Tibial nerve (tissue), 4 donors: ENCODE measurements around the gene USP16. TPM values are rescaled to one million over a fixed set of nuclear protein-coding genes. Genes with fewer than 3 reads are reported as not detected.

ENCODE experiments used
- DNase-seq, 2 donors: peaks; one replicate each; pipeline ENCODE4 v3.0.0-alpha.2; 2019; ENCODE audit warnings: low spot score in 2 of 2
- H3K27ac ChIP-seq, 4 donors: fragments of 200-600 bp; sonication (generic) in 3 of 4; one replicate each; pipeline ENCODE4 v1.5.1; 2017 to 2019; ENCODE audit warnings: mild to moderate bottlenecking in 1 of 4
- H3K27me3 ChIP-seq, 2 donors: fragments of 200-600 bp; sonication (generic) in 1 of 2; one replicate each; pipeline versions ENCODE4 v1.5.1 to v1.6.0; 2017 to 2019
- H3K36me3 ChIP-seq, 3 donors: fragments of 200-600 bp; sonication (generic); one replicate each; pipeline ENCODE4 v1.5.1; 2018 to 2019
- H3K4me1 ChIP-seq, 4 donors: fragments of 200-600 bp; sonication (generic) in 3 of 4; one replicate each; pipeline ENCODE4 v1.5.1; 2017 to 2019
- H3K4me3 ChIP-seq, 4 donors: fragments of 200-600 bp; sonication (generic) in 3 of 4; one replicate each; pipeline ENCODE4 v1.5.1; 2017 to 2019; ENCODE audit warnings: mild to moderate bottlenecking in 1 of 4, moderate library complexity in 1 of 4
- H3K9me3 ChIP-seq, 4 donors: fragments of 200-600 bp; sonication (generic) in 3 of 4; one replicate each; pipeline ENCODE4 v1.5.1; 2017 to 2019
- EP300 ChIP-seq, 2 donors: sonication (generic); formaldehyde crosslinking; IDR thresholded peaks; one replicate each; pipeline ENCODE4 v1.6.1; 2017; ENCODE audit warnings: antibody characterized with exemption in 2 of 2, mild to moderate bottlenecking in 1 of 2
- POLR2A ChIP-seq, 2 donors: fragments of 450-650 bp; IDR thresholded peaks; one replicate each; pipeline ENCODE4 v1.6.1; 2017; ENCODE audit warnings: antibody characterized with exemption in 2 of 2, mild to moderate bottlenecking in 2 of 2, moderate library complexity in 2 of 2
- WGBS, 2 donors: methylation state at CpG; one replicate each; pipeline ENCODE4 v1.1.5; 2018; 5-methylcytosine and 5-hydroxymethylcytosine counted together
- total RNA-seq, 4 donors: library from RNA; depleted of rRNA; stranded (reverse); fragments of >200 nt; gene quantifications; one replicate each; pipeline ENCODE4 v1.1.0, GENCODE V29; 2016
- TF ChIP-seq, protein P1 (sequence below), 5 experiments: fragments of 200-600 bp in 3 of 5; fragments of 450-650 bp in 2 of 5; sonication (generic) in 3 of 5; IDR thresholded peaks; one replicate each; pipeline ENCODE4 v1.5.1; 2016 to 2019; ENCODE audit warnings: antibody characterized with exemption in 5 of 5, mild to moderate bottlenecking in 3 of 5, moderate library complexity in 2 of 5

USP16 gene
- total RNA-seq, 4 donors from 2014 or later = 29.2 to 43.1 (median 33.8) TPM

DNA sequence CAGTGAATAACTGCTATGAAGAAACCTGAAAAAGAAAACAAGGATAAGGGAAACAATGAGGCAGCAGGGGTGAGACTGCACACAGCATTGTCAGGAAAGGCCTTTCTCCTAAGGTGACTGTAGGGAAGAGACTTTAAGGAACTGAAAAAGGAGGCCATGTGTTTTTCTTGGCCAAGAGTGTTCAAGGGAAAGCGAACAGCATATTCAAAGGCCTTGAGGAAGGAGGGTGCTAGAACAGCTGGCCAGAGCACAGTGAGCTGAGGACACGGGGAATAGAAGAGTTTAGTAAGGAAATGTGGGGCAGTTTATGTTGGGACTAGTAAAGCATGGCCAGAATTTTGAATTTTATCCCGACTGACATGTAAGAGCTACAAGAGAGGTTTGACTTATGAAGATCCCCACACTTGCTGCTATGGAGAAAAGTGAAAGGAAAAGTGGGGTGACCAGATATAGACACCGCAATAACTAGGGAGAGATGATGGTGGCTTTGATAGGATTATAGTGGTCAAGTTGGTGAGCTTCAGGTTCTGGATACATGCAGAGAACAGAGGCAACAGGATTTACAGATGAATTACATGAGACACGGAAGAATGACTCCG is 6.7 kb upstream of the USP16 start:
- Histone ChIP-seq H3K9me3 (no peaks in the 10 kb centered on the region), H3K27me3 (no peaks in the 10 kb centered on the region), H3K4me1 (peaks cover 0 to 27% (median 5%) of the 10 kb centered on the region in 4 donors), H3K4me3 (peak overlapping the region in 2 of 4 donors; percentile 81 to 94), H3K36me3 (no peaks in the 10 kb centered on the region), H3K27ac (peak overlapping the region in 1 of 4 donors; percentile 13)
- TF ChIP-seq EP300 (IDR thresholded peaks at IDR 0.05) (no peak), POLR2A (IDR thresholded peaks at IDR 0.05) (no peak)
- TF ChIP-seq, protein P1, sequence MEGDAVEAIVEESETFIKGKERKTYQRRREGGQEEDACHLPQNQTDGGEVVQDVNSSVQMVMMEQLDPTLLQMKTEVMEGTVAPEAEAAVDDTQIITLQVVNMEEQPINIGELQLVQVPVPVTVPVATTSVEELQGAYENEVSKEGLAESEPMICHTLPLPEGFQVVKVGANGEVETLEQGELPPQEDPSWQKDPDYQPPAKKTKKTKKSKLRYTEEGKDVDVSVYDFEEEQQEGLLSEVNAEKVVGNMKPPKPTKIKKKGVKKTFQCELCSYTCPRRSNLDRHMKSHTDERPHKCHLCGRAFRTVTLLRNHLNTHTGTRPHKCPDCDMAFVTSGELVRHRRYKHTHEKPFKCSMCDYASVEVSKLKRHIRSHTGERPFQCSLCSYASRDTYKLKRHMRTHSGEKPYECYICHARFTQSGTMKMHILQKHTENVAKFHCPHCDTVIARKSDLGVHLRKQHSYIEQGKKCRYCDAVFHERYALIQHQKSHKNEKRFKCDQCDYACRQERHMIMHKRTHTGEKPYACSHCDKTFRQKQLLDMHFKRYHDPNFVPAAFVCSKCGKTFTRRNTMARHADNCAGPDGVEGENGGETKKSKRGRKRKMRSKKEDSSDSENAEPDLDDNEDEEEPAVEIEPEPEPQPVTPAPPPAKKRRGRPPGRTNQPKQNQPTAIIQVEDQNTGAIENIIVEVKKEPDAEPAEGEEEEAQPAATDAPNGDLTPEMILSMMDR (IDR thresholded peaks at IDR 0.05) = no peak
- DNase-seq = no peak
- 75 to 76% methylated on average over 6 of the region's 6 CpGs for WGBS, 2 donors

DNA sequence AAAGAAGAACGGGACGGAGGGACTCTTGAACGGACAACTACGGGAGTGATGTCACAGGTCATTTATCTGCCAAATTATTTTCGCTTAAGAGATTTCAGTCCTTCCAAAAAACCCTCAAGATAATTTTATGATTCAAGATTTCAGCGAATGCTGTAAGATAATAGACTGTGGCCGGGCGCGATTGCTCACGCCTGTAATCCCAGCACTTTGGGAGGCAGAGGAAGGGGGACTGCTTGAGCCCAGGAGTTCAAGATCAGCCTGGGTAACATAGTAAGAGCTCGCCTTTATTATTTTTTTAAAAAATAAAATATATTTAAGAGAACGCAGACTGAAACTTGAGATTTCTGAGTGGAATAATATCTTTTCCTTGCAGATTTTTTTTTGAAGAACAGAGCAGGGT is 5.9 kb upstream of the USP16 start:
- Histone ChIP-seq H3K4me1 (peaks cover 0 to 27% (median 5%) of the 10 kb centered on the region in 4 donors), H3K27ac (peak overlapping the region; percentile 62 to 85 (median 80)), H3K36me3 (no peaks in the 10 kb centered on the region), H3K4me3 (peak overlapping the region; percentile 61 to 94 (median 87)), H3K9me3 (no peaks in the 10 kb centered on the region), H3K27me3 (no peaks in the 10 kb centered on the region)
- TF ChIP-seq POLR2A (IDR thresholded peaks at IDR 0.05) (no peak), EP300 (IDR thresholded peaks at IDR 0.05) (no peak)
- TF ChIP-seq, protein P1 (IDR thresholded peaks at IDR 0.05) = no peak
- DNase-seq = no peak
- 12 to 28% methylated on average over 12 of the region's 12 CpGs for WGBS, 2 donors

DNA sequence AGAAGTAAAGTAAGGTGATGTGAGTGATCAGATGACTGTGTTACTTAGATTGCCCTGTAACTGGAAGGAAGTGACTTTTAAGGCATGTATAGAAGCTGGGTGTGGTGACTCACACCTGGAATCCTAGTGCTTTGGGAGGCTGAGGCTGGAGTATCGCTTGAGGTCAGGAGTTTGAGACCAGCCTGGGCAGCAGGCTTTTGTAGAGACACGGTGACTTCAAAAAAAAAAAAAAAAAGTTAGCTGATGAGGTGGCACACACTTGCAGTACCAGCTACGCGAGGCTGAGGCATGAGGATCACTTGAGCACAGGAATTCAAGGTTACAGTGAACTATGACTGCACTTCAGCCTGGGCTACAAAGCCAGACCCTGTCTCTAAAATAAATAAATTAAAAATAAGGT is 2.3 kb upstream of the USP16 start:
- H3K27me3 ChIP-seq = no peaks in the 10 kb centered on the region
- DNase-seq = no peak
- H3K36me3 ChIP-seq = no peaks in the 10 kb centered on the region
- H3K4me3 ChIP-seq = no peak overlapping the region
- H3K4me1 ChIP-seq = peaks cover 0 to 46% (median 21%) of the 10 kb centered on the region in 4 donors
- WGBS, 2 donors = 85 to 87% methylated on average over 4 of the region's 4 CpGs
- H3K27ac ChIP-seq = no peak overlapping the region
- H3K9me3 ChIP-seq = no peaks in the 10 kb centered on the region
- no peak for TF ChIP-seq EP300 (IDR thresholded peaks at IDR 0.05)
- TF ChIP-seq POLR2A (IDR thresholded peaks at IDR 0.05) = no peak
- TF ChIP-seq, protein P1 (IDR thresholded peaks at IDR 0.05) = no peak

DNA sequence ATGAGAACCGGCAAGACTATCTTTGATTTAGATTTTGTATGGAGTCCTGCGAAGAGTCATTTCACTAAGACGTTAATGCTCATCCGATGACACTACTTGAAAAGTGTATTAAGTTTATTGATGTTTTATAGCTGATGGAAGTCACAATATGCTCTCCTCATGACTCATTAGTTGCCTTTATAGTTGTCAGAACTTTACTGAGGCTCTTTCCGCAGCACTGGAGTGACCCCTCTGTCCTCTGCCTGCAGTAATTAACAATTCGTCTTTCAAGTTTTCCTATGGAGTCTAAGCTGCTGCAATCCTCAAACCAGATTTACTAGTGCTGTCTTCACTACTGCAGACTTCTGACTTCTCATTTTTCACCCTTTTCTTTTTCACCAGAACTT is 853 bp downstream of the USP16 start:
- peak overlapping the region; percentile 41 to 96 (median 65) for H3K4me3 ChIP-seq
- H3K27me3 ChIP-seq = no peaks in the 10 kb centered on the region
- 2 to 4% methylated on average over 6 of the region's 6 CpGs for WGBS, 2 donors
- peak overlapping the region; percentile 89 to 100 (median 95) for H3K27ac ChIP-seq
- H3K4me1 ChIP-seq = peaks cover 0 to 38% (median 16%) of the 10 kb centered on the region in 4 donors
- no peaks in the 10 kb centered on the region for H3K9me3 ChIP-seq
- no peak for DNase-seq
- TF ChIP-seq POLR2A (IDR thresholded peaks at IDR 0.05) = no peak
- no peak for TF ChIP-seq EP300 (IDR thresholded peaks at IDR 0.05)
- TF ChIP-seq, protein P1 (IDR thresholded peaks at IDR 0.05) = no peak
- H3K36me3 ChIP-seq = peaks cover 0 to 15% (median 0%) of the 10 kb centered on the region in 3 donors

DNA sequence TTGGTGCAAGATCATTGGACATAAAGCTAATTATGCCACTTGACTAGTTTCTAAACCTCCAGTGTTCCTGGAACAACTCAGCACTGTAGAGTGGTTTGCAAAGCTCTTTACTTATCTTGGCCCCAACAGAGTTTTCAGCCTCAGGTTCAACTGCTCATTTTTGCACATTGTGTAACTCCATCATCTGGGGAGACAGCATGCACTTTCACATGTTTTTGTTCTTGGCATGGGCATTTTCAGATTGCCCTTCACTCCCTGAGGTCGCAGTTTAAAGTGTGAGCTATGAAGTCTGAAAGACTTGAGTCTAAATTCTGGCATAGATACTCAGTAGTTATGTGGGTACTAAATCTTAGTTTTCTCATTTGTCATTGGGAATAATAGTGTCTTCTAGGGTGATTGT is 5.1 kb downstream of the USP16 start:
- no peak overlapping the region for H3K4me3 ChIP-seq
- TF ChIP-seq EP300 (IDR thresholded peaks at IDR 0.05) (no peak), POLR2A (IDR thresholded peaks at IDR 0.05) (no peak)
- TF ChIP-seq, protein P1 (IDR thresholded peaks at IDR 0.05) = no peak
- no peaks in the 10 kb centered on the region for H3K27me3 ChIP-seq
- H3K9me3 ChIP-seq = no peaks in the 10 kb centered on the region
- peaks cover 0 to 44% (median 8%) of the 10 kb centered on the region in 3 donors for H3K36me3 ChIP-seq
- H3K27ac ChIP-seq = no peak overlapping the region
- H3K4me1 ChIP-seq = peaks cover 0 to 47% (median 13%) of the 10 kb centered on the region in 4 donors
- no peak for DNase-seq
- 81 to 94% methylated on average over 1 of the region's 1 CpG for WGBS, 2 donors
